ENCODE data around the gene TMEM163. TPM values are rescaled to one million over a fixed set of nuclear protein-coding genes. Genes with fewer than 3 reads are reported as not detected.

TMEM163 gene
- total RNA-seq, 1 donor from 2014 or later: 0.21 TPM

- H3K4me3 Mint-ChIP-seq: no peak overlapping the region
- H3K36me3 Mint-ChIP-seq (ENCODE audit: low read depth): peaks cover 9% of the 10 kb centered on the region
- H3K27ac Mint-ChIP-seq: no peak overlapping the region
- H3K27me3 Mint-ChIP-seq (ENCODE audit: insufficient read depth): no peaks in the 10 kb centered on the region
- H3K9me3 Mint-ChIP-seq: no peaks in the 10 kb centered on the region
- DNase-seq (ENCODE audit: low spot score): no peak
- intact Hi-C loops (cut with micrococcal nuclease): no loop called here
- H3K4me1 Mint-ChIP-seq (ENCODE audit: low read depth): peaks cover 18% of the 10 kb centered on the region
These were observed 312.5 kb downstream of the TMEM163 start for GRCh38 chr2:134406311-134406710.

Other genes with a start within 250 kb of the TMEM163 start
- gene ACMSD, start 119.6 kb upstream of the TMEM163 start, total RNA-seq: not detected in 2 replicates
- gene CCNT2, start 199.8 kb upstream of the TMEM163 start, total RNA-seq: 41.4 and 43.7 TPM in 2 replicates